Stimulated activated CD8-positive, alpha-beta memory T cell treated with anti-CD3 and anti-CD28 coated beads, Interleukin-7, amount 100 ng/mL, for 48 hours (primary cell): Measurements from ENCODE around the gene EPHA2.

Experiments used
- DNase-seq, 2 donors: peaks; one replicate each; pipeline ENCODE4 v3.0.0-alpha.2; 2020; ENCODE audit warnings: low read depth in 1 of 2; ENCODE audit errors: extremely low read depth in 1 of 2

The EPHA2 gene

GRCh38 chr1:16138772-16139221, 17.1 kb downstream of the EPHA2 start:
- DNase-seq, result no peak

GRCh38 chr1:16137890-16138467, 17.9 kb downstream of the EPHA2 start:
- no peak for DNase-seq

- DNase-seq, result no peak
Observed at GRCh38 chr1:16135501-16135900, 20.4 kb downstream of the EPHA2 start.

GRCh38 chr1:16134906-16135305, 21.0 kb downstream of the EPHA2 start:
- DNase-seq, result no peak

GRCh38 chr1:16134066-16134801, 21.6 kb downstream of the EPHA2 start:
- no peak for DNase-seq

- DNase-seq, result no peak
Observed at GRCh38 chr1:16133007-16133961, 22.6 kb downstream of the EPHA2 start.

GRCh38 chr1:16132325-16132785, 23.5 kb downstream of the EPHA2 start:
- no peak for DNase-seq

GRCh38 chr1:16131636-16132324, 24.1 kb downstream of the EPHA2 start:
- no peak for DNase-seq

- no peak for DNase-seq
Observed at GRCh38 chr1:16130827-16131226, 25.0 kb downstream of the EPHA2 start.

- no peak for DNase-seq
Observed at GRCh38 chr1:16129921-16130543, 25.8 kb downstream of the EPHA2 start.

- no peak for DNase-seq
Observed at GRCh38 chr1:16129316-16129715, 26.6 kb downstream of the EPHA2 start.

- no peak for DNase-seq
Observed at GRCh38 chr1:16128338-16128741, 27.5 kb downstream of the EPHA2 start.

GRCh38 chr1:16127676-16128337, 28.1 kb downstream of the EPHA2 start:
- DNase-seq, result no peak

GRCh38 chr1:16126743-16127515, 28.9 kb downstream of the EPHA2 start:
- no peak for DNase-seq

GRCh38 chr1:16126160-16126559, 29.7 kb downstream of the EPHA2 start:
- DNase-seq, result no peak

- no peak for DNase-seq
Observed at GRCh38 chr1:16125483-16125882, 30.4 kb downstream of the EPHA2 start.

GRCh38 chr1:16125088-16125470, 30.8 kb downstream of the EPHA2 start:
- DNase-seq, result no peak

GRCh38 chr1:16124377-16125087, 31.3 kb downstream of the EPHA2 start:
- no peak for DNase-seq
